Activated T-cell treated with anti-CD3 and anti-CD28 coated beads, Interleukin-2, amount 50 U/mL, for 4 hours (primary cell): ENCODE results near the gene NETO1. TPM values are rescaled to one million over a fixed set of nuclear protein-coding genes. Genes with fewer than 3 reads are reported as not detected.

ENCODE experiments used
- ATAC-seq, 2 donors: fragments of 200-7000 bp; cut with Tn5 transposase; one replicate each; pipeline ENCODE4 v1.10.0; 2021
- DNase-seq: peaks from one replicate; pipeline ENCODE4 v3.0.0-alpha.2; 2020
- H3K27me3 Mint-ChIP-seq: one replicate; pipeline ENCODE4 v1.8.0; 2021; ENCODE audit warnings: low read depth, mixed read lengths
- H3K36me3 Mint-ChIP-seq: one replicate; pipeline ENCODE4 v1.8.0; 2022; ENCODE audit warnings: mixed read lengths; ENCODE audit not compliant: insufficient read depth
- H3K4me1 Mint-ChIP-seq: one replicate; pipeline ENCODE4 v1.8.0; 2021; ENCODE audit warnings: low read depth, mixed read lengths
- H3K4me3 Mint-ChIP-seq: one replicate; pipeline ENCODE4 v1.8.0; 2021; ENCODE audit warnings: mild to moderate bottlenecking, moderate library complexity, mixed read lengths
- H3K9me3 Mint-ChIP-seq: one replicate; pipeline ENCODE4 v1.8.0; 2021; ENCODE audit warnings: mixed read lengths
- total RNA-seq, 3 donors: library from RNA; stranded (reverse); gene quantifications; one replicate each; pipeline ENCODE4 v1.2.1, GENCODE V29; 2021

NETO1 gene
- total RNA-seq, 3 donors from 2014 or later, result 0.14 TPM; not detected in 2

DNA sequence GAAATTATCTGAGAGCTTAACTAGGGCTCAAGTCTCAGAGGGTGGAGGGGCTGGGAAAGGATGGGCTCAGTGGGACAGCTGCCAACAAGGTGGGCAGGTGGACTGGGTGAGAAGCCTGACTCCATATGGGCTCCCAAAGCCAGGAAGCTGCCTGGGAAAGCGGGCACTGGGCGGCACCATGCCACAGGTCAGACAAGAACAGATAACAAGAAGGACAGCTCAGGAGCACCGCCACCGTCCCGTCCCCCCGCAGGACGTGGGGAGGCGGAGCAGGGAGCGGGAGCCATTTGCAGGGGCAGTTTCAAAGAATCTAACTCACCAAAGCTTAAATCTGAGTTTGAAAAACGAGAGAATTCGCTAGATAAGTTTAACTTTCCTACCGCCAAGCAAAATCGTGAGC lies 45.6 kb downstream of the NETO1 start:
- Mint-ChIP-seq H3K36me3 (no peaks in the 10 kb centered on the region), H3K27me3 (no peaks in the 10 kb centered on the region), H3K4me3 (no peak overlapping the region), H3K4me1 (no peaks in the 10 kb centered on the region), H3K9me3 (peaks cover 3% of the 10 kb centered on the region)
- ATAC-seq, result no peak
- DNase-seq, result no peak

DNA sequence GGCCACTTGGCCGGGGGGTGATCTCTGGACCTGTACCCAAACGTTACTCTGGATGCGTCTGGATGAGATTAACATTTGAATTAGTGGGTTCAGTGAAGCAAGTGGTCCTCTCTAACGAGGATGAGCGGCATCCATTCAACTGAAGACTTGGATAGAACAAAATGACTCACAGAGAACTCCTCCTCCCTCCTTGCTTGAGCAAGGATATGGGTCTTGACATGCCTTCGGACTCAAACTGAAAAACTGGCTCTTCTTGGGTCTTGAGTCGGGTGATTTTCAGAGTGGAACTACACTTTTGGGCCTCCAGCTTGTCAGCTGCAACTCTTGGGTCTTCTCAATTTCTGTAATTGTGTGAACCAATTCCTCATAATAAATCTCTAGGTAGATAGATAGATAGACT lies 47.2 kb downstream of the NETO1 start:
- Mint-ChIP-seq H3K36me3 (no peaks in the 10 kb centered on the region), H3K27me3 (no peaks in the 10 kb centered on the region), H3K4me3 (no peak overlapping the region), H3K4me1 (no peaks in the 10 kb centered on the region), H3K9me3 (peaks cover 3% of the 10 kb centered on the region)
- ATAC-seq (no peak), DNase-seq (no peak)

DNA sequence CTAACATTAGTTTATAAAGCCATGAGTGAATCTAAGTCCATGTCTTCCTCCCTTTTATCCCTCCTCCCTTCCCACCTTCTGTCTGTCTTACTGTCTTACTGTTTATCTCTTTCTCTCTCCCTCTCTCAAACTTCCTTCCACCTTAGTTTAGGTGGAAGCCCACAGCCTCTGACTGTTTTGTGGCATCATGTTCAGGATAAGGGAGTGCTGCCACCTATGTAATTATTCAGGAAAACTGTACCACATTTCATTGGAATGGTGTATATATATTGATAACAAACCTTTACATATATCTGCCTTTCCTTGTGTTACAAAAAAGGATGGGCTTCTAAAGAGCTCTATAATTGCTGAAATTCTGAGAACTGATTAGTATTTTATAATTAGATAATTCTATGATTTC lies 48.7 kb downstream of the NETO1 start:
- H3K4me3 Mint-ChIP-seq, result no peak overlapping the region
- no peak for DNase-seq
- no peaks in the 10 kb centered on the region for H3K36me3 Mint-ChIP-seq
- no peaks in the 10 kb centered on the region for H3K9me3 Mint-ChIP-seq
- no peaks in the 10 kb centered on the region for H3K27me3 Mint-ChIP-seq
- no peak for ATAC-seq
- H3K4me1 Mint-ChIP-seq, result no peaks in the 10 kb centered on the region

DNA sequence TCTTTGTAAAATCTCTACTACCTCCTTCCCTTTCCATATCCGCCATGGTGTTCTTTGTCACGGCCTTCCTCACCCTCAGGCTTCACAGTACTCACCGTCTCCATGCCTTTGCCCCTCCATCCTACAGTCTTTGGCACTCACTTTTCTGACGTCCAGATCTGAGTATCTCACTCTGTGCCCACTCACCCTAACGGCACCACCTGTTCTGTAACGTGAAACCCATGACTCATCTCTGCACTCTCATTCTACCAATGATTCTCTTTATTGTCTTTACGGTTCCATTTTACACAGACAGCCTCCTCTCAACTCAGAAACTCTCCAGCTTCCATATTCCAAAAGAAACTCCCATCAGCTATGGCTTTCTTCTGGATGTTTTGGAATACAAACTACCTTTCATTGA lies 56.7 kb downstream of the NETO1 start:
- Mint-ChIP-seq H3K27me3 (no peaks in the 10 kb centered on the region), H3K9me3 (peaks cover 11% of the 10 kb centered on the region), H3K36me3 (no peaks in the 10 kb centered on the region), H3K4me1 (no peaks in the 10 kb centered on the region), H3K4me3 (no peak overlapping the region)
- ATAC-seq, result no peak
- no peak for DNase-seq

DNA sequence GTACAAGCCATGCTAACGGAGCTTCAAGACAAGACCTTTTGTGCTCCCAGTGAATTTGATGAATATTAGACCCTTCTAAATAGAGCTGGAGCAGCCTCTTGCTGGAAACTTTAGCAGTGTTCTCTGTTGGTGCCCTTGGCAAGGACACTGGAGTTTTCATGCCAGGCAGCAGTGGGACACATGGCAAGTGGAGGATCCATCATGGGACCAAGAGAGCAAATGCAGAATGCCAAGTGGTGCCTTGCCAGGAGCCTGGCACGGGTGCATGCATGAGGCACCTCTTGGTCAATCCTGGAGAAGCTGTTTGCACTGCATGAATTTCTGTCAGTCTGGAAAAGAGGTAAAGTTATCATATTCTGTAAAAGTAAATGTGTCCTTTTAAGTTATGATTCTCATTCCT lies 59.1 kb downstream of the NETO1 start:
- Mint-ChIP-seq H3K4me3 (no peak overlapping the region), H3K36me3 (no peaks in the 10 kb centered on the region), H3K27me3 (no peaks in the 10 kb centered on the region), H3K9me3 (peaks cover 11% of the 10 kb centered on the region), H3K4me1 (no peaks in the 10 kb centered on the region)
- ATAC-seq, result no peak
- no peak for DNase-seq

DNA sequence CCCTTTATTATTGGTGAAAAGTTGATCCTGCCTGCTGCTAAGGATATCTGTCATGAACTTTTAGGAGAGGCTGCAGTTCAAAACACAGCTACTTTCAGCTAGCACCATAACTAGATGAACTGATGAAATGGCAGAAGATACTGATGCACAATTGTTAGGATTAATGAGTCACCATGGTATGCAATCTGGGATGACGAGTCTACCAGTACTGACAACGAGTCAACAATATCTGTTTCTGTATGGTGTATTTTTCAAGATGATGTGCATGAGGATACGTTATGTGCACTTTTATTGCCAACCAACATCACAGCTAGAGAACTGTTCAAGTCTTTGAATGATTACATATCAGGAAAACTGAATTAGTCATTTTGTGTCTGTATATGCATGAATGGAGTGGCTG lies 68.7 kb downstream of the NETO1 start:
- ATAC-seq (no peak), DNase-seq (no peak)
- no peaks in the 10 kb centered on the region for H3K27me3 Mint-ChIP-seq
- H3K4me3 Mint-ChIP-seq, result no peak overlapping the region
- H3K9me3 Mint-ChIP-seq, result no peaks in the 10 kb centered on the region
- no peaks in the 10 kb centered on the region for H3K4me1 Mint-ChIP-seq
- H3K36me3 Mint-ChIP-seq, result no peaks in the 10 kb centered on the region

DNA sequence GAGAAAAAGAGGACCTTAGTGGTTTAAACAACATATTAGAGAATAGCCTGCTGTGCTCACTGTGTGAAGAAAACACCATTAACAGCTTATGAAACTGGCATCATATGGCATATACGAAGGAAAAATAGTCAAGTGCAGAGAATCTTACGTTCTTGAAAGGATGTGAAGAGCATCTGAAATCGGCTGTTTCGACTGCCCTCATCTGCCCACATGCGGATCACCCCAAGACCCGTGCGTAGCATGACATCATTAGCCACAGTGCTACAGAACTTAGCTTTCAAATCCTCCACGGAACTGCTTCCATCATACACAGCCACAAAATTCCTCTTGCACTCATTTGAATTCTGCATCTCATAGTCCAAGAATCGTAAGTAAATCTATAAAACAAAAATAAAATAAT lies 84.3 kb downstream of the NETO1 start:
- H3K4me1 Mint-ChIP-seq, result no peaks in the 10 kb centered on the region
- ATAC-seq, result no peak
- H3K9me3 Mint-ChIP-seq, result no peaks in the 10 kb centered on the region
- no peak for DNase-seq
- no peaks in the 10 kb centered on the region for H3K36me3 Mint-ChIP-seq
- no peaks in the 10 kb centered on the region for H3K27me3 Mint-ChIP-seq
- H3K4me3 Mint-ChIP-seq, result no peak overlapping the region

DNA sequence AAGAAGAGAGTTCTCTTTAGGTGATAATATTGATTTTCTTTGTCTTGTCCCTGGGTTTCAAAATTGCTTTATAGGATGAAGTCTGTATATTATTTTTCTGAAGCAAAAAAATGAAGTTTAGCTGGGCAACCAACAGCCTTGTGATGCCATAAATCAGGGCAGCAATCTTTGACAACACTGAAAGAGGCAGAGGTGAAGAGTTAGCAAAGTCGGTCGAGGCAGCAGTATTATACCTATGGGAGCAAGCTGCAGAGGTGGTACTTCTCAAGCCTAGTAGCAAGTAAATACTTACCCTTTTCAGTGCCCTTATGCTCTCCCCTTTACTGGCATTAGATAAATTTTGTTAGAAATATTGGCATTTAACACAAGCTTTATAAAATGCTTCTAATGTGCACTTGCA lies 92.9 kb downstream of the NETO1 start:
- no peak for ATAC-seq
- H3K9me3 Mint-ChIP-seq, result no peaks in the 10 kb centered on the region
- H3K4me1 Mint-ChIP-seq, result no peaks in the 10 kb centered on the region
- H3K36me3 Mint-ChIP-seq, result no peaks in the 10 kb centered on the region
- H3K4me3 Mint-ChIP-seq, result no peak overlapping the region
- H3K27me3 Mint-ChIP-seq, result no peaks in the 10 kb centered on the region
- no peak for DNase-seq

DNA sequence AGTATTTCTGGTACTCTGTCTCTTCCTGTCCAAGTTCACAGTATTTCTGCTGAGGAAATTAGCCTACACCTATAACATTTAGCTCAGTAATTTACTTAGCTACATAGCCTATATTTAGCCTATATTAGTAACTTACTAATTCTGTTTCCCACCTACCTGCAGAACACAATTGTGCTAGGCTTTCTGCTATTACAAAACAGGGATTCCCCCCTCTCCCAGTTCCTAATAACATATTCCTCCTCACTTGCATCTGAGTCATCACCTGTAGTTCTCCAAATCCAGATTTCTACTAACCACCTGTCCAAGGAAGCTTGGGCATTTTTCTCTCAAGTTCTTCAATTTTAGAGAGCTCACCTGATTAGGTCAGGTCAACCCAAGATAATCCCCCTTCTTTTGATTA lies 94.9 kb downstream of the NETO1 start:
- ATAC-seq, result no peak

DNA sequence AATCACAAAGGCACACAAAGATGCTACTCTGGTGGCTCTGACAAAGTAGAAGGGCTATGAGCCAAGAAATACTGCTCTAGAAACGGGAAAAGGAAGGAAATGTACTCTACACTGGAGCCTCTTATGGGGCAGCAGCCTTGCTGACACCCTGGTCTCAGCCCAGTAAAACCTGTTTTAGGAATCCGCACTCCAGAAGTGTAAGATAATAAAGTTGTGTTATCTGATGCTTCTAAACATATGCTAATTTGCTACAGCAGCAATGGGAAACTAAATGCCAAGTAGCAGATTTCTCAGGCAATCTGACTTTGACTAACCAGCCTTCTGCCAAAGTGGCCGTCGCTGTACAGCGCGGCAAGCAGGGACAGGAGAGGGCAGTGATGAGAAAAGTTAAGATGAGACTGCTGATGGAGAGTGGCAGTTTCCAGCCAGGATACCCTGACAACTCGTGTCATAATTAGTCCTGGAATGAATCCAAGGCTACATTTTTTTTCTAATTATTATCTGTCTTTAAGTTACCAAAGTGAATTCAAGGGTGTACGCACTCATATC lies 99.0 kb downstream of the NETO1 start:
- H3K27me3 Mint-ChIP-seq, result no peaks in the 10 kb centered on the region
- H3K4me1 Mint-ChIP-seq, result no peaks in the 10 kb centered on the region
- DNase-seq, result no peak
- no peak for ATAC-seq
- H3K9me3 Mint-ChIP-seq, result no peaks in the 10 kb centered on the region
- no peaks in the 10 kb centered on the region for H3K36me3 Mint-ChIP-seq
- H3K4me3 Mint-ChIP-seq, result no peak overlapping the region

More for the DNA sequence above, 94.9 kb downstream of the NETO1 start:
- Mint-ChIP-seq H3K27me3 (no peaks in the 10 kb centered on the region), H3K9me3 (no peaks in the 10 kb centered on the region), H3K36me3 (no peaks in the 10 kb centered on the region), H3K4me3 (no peak overlapping the region), H3K4me1 (no peaks in the 10 kb centered on the region)
- DNase-seq, result no peak

DNA sequence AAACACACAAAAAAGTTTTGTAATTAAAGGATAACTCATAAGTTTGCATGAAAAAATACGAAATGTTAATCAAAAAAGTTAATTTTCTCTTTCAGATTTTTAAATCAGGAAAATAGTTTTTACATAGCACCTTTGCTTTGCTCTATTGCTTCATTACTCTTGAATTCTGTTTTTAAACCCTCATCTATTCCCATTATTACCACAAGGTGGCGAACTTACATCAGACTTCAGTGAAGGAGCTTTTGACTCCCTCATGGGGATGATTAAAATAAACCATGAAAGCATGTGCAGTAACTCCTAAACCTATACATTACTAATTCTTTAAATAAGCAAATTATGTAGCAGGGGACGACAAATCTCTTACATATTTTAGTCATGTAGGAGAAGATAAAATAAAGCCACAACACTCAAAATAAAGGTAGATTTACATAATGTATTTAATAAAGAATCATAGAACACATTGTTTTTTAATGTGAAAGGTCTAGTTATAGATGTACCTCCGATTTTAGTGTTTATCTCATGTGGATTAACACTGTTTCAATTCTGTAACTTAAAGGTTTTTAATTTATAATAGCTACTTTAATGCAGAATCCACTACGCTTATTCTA lies 105.2 kb downstream of the NETO1 start:
- no peak for ATAC-seq
- DNase-seq, result no peak
- no peaks in the 10 kb centered on the region for H3K36me3 Mint-ChIP-seq

DNA sequence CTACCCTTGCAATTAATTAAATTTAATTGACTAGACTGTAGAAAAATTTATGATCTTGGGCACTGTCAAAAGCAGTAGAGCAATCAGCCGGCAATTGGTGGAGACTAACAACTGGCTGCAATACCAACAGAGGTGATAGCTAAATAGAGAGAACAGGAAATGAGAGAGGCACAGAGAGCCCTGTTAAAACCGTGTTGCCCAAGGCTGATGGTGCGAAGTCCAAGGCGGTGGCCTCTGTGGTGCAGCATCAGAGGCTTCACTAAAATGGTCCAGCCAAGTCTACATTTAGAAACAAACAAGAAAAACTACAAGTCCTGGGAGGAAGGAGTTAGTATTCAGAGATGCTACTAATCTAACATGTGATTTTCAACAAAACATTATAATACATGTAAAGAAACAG lies 115.6 kb downstream of the NETO1 start:
- no peaks in the 10 kb centered on the region for H3K27me3 Mint-ChIP-seq
- H3K4me3 Mint-ChIP-seq, result no peak overlapping the region
- H3K36me3 Mint-ChIP-seq, result no peaks in the 10 kb centered on the region
- no peaks in the 10 kb centered on the region for H3K4me1 Mint-ChIP-seq
- no peaks in the 10 kb centered on the region for H3K9me3 Mint-ChIP-seq
- ATAC-seq (no peak), DNase-seq (no peak)

More for the DNA sequence above, 105.2 kb downstream of the NETO1 start:
- Mint-ChIP-seq H3K4me1 (no peaks in the 10 kb centered on the region), H3K4me3 (no peak overlapping the region), H3K9me3 (no peaks in the 10 kb centered on the region), H3K27me3 (no peaks in the 10 kb centered on the region)

DNA sequence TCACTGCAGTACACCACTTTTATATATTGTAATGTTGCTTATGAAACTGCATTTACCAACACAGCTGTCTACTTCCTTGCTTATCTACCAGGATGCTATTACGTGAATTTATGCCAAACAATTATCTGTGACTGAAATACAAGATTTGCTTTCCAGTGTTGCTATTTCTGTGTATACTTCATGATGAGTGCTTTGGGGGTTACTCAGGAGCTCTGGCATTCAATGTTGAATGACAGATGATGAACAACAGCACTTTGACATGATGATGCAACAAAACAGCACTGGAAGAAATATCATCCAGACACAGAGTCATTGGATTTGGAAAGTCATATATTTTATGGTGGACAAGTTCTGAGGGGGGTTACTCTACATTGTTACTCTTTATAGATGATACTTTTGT lies 125.8 kb downstream of the NETO1 start:
- Mint-ChIP-seq H3K4me1 (no peaks in the 10 kb centered on the region), H3K27me3 (no peaks in the 10 kb centered on the region), H3K36me3 (no peaks in the 10 kb centered on the region), H3K9me3 (peaks cover 8% of the 10 kb centered on the region), H3K4me3 (no peak overlapping the region)
- no peak for ATAC-seq
- DNase-seq, result no peak

DNA sequence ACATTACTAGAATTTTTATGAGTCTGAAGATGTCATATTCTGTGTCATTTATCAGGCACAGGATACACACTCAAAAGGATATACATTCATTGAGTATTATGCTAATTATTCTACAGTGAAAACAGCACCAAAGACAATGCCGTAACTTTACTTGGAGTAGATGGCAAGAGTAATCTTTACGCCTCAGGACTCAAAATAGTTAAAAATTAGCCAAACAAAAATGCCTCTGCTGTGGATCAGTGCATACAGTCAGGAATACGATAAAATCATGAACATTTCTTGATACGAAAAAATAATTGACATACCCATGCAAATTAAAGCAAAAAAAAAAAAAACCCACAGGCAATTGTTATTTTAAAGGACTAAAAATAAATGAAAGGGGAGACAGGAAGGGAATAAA lies 129.7 kb downstream of the NETO1 start:
- peaks cover 7% of the 10 kb centered on the region for H3K9me3 Mint-ChIP-seq
- DNase-seq, result no peak
- H3K4me3 Mint-ChIP-seq, result no peak overlapping the region
- H3K4me1 Mint-ChIP-seq, result no peaks in the 10 kb centered on the region
- no peaks in the 10 kb centered on the region for H3K36me3 Mint-ChIP-seq
- H3K27me3 Mint-ChIP-seq, result no peaks in the 10 kb centered on the region
- no peak for ATAC-seq

DNA sequence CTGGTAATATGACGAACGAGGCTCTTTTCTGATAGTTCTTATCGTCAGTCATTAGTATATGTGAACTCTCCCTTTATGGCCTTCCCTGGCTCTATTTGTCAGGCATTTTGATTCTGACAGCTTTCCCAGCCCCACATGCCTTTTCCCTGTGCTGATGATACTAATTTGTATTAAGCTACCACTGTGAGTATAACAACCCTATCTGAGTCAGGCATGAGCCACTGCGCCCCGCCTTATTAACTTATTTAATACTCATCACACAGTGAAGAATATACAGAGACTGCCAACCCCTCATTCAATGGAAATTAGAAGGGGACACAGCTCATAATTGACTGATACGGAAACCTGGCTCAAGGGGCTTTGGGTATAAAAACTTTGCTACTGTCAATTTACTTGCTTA lies 140.0 kb downstream of the NETO1 start:
- H3K27me3 Mint-ChIP-seq, result no peaks in the 10 kb centered on the region
- ATAC-seq, result no peak
- no peak overlapping the region for H3K4me3 Mint-ChIP-seq

More for the DNA sequence above, 140.0 kb downstream of the NETO1 start:
- H3K9me3 Mint-ChIP-seq, result no peaks in the 10 kb centered on the region
- DNase-seq, result no peak
- no peaks in the 10 kb centered on the region for H3K4me1 Mint-ChIP-seq
- no peaks in the 10 kb centered on the region for H3K36me3 Mint-ChIP-seq
